ENCODE data around the gene SEMA5B.

The SEMA5B gene

DNA sequence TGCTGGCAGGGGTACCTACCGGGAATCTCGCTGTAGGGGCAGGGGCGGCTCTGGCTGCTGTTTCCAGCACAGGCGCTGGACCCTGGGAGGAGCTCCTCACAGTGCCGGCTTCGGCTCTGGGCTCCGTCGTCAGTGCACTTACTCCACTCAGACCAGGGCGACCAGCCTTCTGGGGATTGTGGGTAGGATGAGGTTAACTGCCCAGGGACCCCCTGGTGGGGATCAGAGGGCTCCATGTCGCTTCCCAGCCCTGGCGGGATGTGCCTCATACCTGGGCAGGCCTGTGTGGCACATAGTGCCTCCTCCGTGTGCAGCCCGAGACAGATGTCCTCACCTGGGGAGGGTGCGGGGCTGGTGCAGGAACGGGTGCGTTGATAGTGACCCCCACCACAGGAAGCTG is 115.7 kb downstream of the SEMA5B start:
- DNase-seq (ENCODE audit: low read depth), result no peak
- H3K4me3 ChIP-seq (ENCODE audit: low read depth, low read length), result no peak overlapping the region
- TF ChIP-seq, protein P1, sequence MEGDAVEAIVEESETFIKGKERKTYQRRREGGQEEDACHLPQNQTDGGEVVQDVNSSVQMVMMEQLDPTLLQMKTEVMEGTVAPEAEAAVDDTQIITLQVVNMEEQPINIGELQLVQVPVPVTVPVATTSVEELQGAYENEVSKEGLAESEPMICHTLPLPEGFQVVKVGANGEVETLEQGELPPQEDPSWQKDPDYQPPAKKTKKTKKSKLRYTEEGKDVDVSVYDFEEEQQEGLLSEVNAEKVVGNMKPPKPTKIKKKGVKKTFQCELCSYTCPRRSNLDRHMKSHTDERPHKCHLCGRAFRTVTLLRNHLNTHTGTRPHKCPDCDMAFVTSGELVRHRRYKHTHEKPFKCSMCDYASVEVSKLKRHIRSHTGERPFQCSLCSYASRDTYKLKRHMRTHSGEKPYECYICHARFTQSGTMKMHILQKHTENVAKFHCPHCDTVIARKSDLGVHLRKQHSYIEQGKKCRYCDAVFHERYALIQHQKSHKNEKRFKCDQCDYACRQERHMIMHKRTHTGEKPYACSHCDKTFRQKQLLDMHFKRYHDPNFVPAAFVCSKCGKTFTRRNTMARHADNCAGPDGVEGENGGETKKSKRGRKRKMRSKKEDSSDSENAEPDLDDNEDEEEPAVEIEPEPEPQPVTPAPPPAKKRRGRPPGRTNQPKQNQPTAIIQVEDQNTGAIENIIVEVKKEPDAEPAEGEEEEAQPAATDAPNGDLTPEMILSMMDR (conservative IDR thresholded peaks at IDR 0.05; ENCODE audit: low read depth, low read length), result no peak

DNA sequence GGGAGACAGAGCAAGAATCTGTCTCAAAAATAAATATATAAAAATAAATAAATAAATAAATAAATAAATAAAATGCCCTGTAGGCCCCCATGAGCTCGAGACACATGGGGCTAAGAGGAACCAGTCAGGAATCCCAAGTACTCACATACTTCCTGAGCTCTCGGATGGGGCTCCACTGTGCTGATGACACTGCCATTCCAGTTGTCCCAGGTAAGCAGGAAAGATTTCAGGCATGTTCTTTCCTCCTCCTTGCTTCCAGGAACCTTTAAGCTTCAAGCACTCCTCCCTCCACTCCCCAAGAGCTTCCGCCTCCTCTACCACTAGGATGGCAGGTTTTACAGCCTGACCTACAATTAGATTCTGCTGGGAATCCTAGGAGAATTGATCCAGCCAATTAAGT is 119.3 kb downstream of the SEMA5B start:
- TF ChIP-seq, protein P1 (conservative IDR thresholded peaks at IDR 0.05; ENCODE audit: low read depth, low read length), result no peak
- H3K4me3 ChIP-seq (ENCODE audit: low read depth, low read length), result no peak overlapping the region
- DNase-seq (ENCODE audit: low read depth), result no peak

DNA sequence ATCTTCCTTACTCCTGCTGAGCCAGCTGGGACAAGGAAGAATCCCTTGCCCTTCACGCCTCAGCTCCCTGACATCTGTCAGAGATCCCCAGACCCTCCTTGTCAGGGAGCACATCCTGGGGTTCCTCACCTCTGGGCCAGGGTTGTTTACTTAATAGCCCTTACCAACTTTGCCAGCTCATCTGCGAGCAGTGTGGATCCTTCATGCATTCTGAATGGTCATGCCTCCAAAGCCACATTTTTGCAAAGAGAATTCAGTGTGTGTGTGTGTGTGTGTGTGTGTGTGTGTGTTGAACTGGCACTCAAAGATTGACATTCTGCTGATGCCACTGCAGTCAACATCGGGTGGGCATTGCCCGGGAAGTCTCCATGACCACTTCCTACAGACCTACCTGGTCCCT is 120.1 kb downstream of the SEMA5B start:
- H3K4me3 ChIP-seq (ENCODE audit: low read depth, low read length), result no peak overlapping the region
- DNase-seq (ENCODE audit: low read depth), result no peak

DNA sequence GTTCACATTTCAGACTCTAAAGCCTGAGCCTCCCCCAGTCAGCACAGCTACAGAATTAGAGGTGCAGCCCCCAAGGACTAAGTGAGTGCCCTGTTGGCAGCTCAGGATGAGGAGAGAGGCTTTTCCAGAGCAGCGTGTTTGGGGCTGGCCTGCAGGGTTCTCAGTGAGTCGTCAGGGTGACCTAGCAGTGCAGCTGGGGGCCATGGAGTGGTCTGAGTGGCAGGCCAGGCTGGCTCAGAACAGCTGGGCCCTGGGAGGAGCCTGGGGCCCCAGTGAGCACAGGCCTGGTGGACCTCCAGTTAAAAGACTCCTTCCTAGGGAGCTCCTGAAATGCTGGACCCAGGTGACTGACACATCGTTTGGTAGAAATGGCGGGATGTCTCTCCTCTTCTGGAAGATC is 124.4 kb downstream of the SEMA5B start:
- DNase-seq (ENCODE audit: low read depth), result no peak
- TF ChIP-seq, protein P1 (conservative IDR thresholded peaks at IDR 0.05; ENCODE audit: low read depth, low read length), result no peak

More for the DNA sequence above, 120.1 kb downstream of the SEMA5B start:
- TF ChIP-seq, protein P1 (conservative IDR thresholded peaks at IDR 0.05; ENCODE audit: low read depth, low read length), result no peak

DNA sequence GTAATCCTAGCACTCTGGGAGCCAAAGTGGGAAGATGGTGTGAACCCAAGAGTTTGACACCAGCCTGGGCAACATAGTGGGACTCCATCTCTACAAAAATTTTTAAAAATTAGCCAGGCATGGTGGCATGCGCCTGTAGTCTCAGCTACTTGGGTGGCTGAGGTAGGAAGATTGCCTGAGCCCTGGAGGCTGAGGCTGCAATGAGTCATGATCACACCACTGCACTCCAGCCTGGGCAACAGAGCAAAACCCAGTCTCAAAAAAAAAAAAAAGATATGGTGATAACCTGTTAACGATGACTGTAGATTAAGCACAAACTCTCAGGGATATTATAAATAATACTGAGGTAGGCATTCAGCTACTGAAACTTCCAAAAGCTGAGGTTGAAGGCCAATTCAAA is 125.2 kb downstream of the SEMA5B start:
- TF ChIP-seq, protein P1 (conservative IDR thresholded peaks at IDR 0.05; ENCODE audit: low read depth, low read length), result no peak
- H3K4me3 ChIP-seq (ENCODE audit: low read depth, low read length), result no peak overlapping the region
- DNase-seq (ENCODE audit: low read depth), result peak; percentile 8

More for the DNA sequence above, 124.4 kb downstream of the SEMA5B start:
- no peak overlapping the region for H3K4me3 ChIP-seq (ENCODE audit: low read depth, low read length)

DNA sequence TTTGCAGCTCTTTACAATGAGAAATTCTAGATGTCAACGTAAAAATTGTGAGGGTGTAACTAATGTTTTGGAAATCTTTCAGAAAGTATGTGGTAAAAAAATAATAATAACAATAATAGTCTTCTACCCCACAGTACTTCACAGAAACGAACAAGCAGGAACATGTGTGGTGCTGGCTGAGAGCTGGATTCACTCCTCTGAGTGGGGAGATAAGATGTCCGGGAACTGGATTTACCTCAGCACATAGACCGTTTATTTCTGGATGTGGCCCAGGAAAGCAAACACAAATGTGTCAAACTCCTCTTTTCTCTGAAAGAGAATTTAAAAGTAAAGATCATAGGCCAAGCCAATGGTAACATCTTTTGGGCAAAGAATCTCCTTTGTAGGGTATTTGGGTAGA is 129.3 kb downstream of the SEMA5B start:
- no peak for DNase-seq (ENCODE audit: low read depth)
- TF ChIP-seq, protein P1 (conservative IDR thresholded peaks at IDR 0.05; ENCODE audit: low read depth, low read length), result no peak
- H3K4me3 ChIP-seq (ENCODE audit: low read depth, low read length), result no peak overlapping the region

DNA sequence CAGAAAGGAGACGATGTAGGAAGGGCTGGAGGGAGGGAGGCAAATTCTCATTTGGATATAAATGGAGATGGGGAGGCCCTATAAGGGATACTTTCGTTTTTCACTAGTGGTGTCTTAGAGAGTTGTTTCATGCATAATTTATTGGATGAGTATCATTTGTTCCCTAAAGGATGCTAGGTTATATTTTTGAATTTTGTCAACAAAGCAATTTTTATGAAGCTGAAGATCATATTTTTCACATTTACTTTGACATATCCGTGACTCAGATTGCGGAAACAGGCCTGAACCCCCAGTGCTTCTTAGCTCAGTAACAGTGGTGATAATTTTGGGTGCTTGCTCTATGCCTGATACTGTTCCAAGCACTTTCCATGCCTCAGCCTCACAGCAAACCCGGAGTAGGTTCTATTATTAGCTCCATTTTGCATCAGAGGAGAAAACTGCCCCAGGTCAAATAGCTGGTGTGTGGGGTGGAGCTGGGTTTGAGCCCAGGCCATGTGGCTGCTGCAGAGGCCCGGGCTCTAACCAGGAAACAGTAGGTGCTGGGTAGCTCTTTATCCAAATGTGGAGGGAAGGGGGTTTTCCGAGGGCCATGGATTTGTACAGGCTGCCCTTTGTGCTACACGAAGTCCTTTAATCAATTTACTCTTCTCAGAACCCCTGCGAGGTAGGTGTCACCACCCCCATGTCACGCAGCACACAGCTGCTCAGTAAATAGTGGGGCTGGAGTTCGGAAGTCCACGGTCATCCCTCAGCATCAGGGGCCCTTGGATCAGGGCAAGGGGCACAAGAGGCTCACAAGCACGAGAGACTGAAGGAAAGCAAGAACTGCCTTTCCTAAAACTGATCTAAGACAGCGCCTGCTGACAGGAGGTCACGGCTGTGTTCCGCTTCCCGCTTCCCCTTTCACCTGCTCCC is 133.6 kb downstream of the SEMA5B start:
- peak; percentile 13 for DNase-seq (ENCODE audit: low read depth)
- TF ChIP-seq, protein P1 (conservative IDR thresholded peaks at IDR 0.05; ENCODE audit: low read depth, low read length), result no peak

More for the DNA sequence above, 133.6 kb downstream of the SEMA5B start:
- no peak overlapping the region for H3K4me3 ChIP-seq (ENCODE audit: low read depth, low read length)

Data from choroid plexus epithelial cell (primary cell).